Stomach (tissue), 9 donors: Measurements from ENCODE around the gene NCOA4. TPM values are rescaled to one million over a fixed set of nuclear protein-coding genes. Genes with fewer than 3 reads are reported as not detected.
"Not testable (repeated sequence)": the region's sequence is repeated elsewhere in the genome, so short reads cannot be mapped to it uniquely, and the experiment has no call there.

Experiments
- DNase-seq, 2 donors: peaks; one replicate each; pipeline versions ENCODE4 v3.0.0 to v3.0.0-alpha.2; 2013 to 2019
- H3K27ac ChIP-seq, 5 donors: fragments of 200-600 bp in 4 of 5; sonication (generic) in 4 of 5; one replicate each; pipeline ENCODE4 v1.5.1; 2013 to 2019; ENCODE audit warnings: mild to moderate bottlenecking in 1 of 5, moderate library complexity in 1 of 5
- H3K27me3 ChIP-seq, 3 donors: fragments of 200-600 bp; sonication (generic); one replicate each; pipeline ENCODE4 v1.5.1; 2017 to 2019; ENCODE audit warnings: mixed run types in 1 of 3
- H3K36me3 ChIP-seq, 4 donors: fragments of 200-600 bp; sonication (generic); 1 replicate in 3 of 4; 2 replicates in 1 of 4; pipeline ENCODE4 v1.5.1; 2016 to 2019
- H3K4me1 ChIP-seq, 4 donors: fragments of 200-600 bp; sonication (generic); one replicate each; pipeline ENCODE4 v1.5.1; 2016 to 2019
- H3K4me3 ChIP-seq, 4 donors: fragments of 200-600 bp; sonication (generic) in 3 of 4; one replicate each; pipeline ENCODE4 v1.5.1; 2016 to 2019; ENCODE audit warnings: mild to moderate bottlenecking in 1 of 4
- H3K9me3 ChIP-seq, 4 donors: fragments of 200-600 bp; sonication (generic); one replicate each; pipeline ENCODE4 v1.5.1; 2016 to 2019
- CTCF ChIP-seq, 7 experiments: fragments of 450-650 bp in 4 of 7; fragments of 200-600 bp in 3 of 7; sonication (generic) in 3 of 7; IDR thresholded peaks; one replicate each; pipeline ENCODE4 v1.5.1; 2016 to 2019; ENCODE audit warnings: antibody characterized with exemption in 7 of 7, control low read depth in 2 of 7, mild to moderate bottlenecking in 1 of 7
- EP300 ChIP-seq: sonication (generic); formaldehyde crosslinking; IDR thresholded peaks from one replicate; pipeline ENCODE4 v1.6.1; 2017; ENCODE audit warnings: antibody characterized with exemption
- POLR2A ChIP-seq, 4 donors: fragments of 450-650 bp; IDR thresholded peaks; one replicate each; pipeline ENCODE4 v1.6.1; 2016; ENCODE audit warnings: antibody characterized with exemption in 4 of 4, control low read depth in 2 of 4, mild to moderate bottlenecking in 1 of 4, moderate library complexity in 1 of 4
- POLR2AphosphoS5 ChIP-seq, 3 donors: sonication (generic); formaldehyde crosslinking; IDR thresholded peaks; one replicate each; pipeline ENCODE4 v1.6.1; 2016; ENCODE audit warnings: antibody characterized with exemption in 3 of 3
- WGBS, 5 donors: extraction: QIAGEN DNeasy Blood & Tissue Kit in 3 of 5; methylation state at CpG; one replicate each; pipeline versions ENCODE4 v1.1.5 to v1.1.7; 2013 to 2018; 5-methylcytosine and 5-hydroxymethylcytosine counted together
- intact Hi-C: fragments of 100-400 bp; cut with DNase I; formaldehyde crosslinking; loops from one replicate; pipeline ENCODE4 v1.15.1; 2023; ENCODE audit warnings: low total_unique reads
- polyA plus RNA-seq, 3 donors: library from polyadenylated mRNA; stranded (reverse); fragments of 200-250 nt; gene quantifications; one replicate each; pipeline ENCODE4 v1.2.3, GENCODE V29; 2013
- total RNA-seq, 5 donors: library from RNA; depleted of rRNA; stranded (reverse); fragments of >200 nt; gene quantifications; one replicate each; pipeline versions ENCODE4 v1.1.0 to v1.2.3, GENCODE V29; 2014 to 2016
- donor health status: healthy with polysubstance abuse.
- donor health status: Bipolar disorder and iron deficiency.
- donor health status: healthy.

The NCOA4 gene
- total and polyA plus RNA-seq, 8 donors = 35.7 to 260 (median 83.0) TPM

DNA sequence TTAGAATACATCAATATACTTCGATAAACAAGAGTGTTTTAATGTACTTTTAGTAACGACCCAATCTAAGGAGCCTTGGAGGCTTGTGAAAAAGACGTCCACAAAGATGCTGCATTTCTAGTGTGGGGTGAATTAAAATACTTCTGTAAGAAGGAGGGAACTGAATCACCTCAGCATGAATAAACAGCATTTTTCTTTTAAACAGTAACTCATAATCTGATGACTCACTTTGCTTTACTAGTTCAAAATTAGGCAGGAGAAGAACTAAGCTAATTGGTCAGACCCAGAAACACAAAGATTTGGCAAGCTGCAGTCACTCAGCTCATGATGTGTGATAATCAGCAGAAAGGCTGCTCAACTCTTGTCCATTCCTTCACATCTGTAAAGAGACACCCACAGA, 24.2 kb downstream of the NCOA4 start:
- 58 to 78% (median 63%) methylated on average over 3 of the region's 3 CpGs for WGBS, 5 donors
- no peaks in the 10 kb centered on the region for H3K27me3 ChIP-seq
- intact Hi-C loops = no loop called here
- TF ChIP-seq CTCF (IDR thresholded peaks at IDR 0.05) (no peak), POLR2AphosphoS5 (IDR thresholded peaks at IDR 0.05) (no peak), EP300 (no peak), POLR2A (IDR thresholded peaks at IDR 0.05) (no peak)
- peaks cover 68 to 100% (median 99%) of the 10 kb centered on the region in 4 donors for H3K36me3 ChIP-seq
- H3K27ac ChIP-seq = peak overlapping the region in 1 of 5 donors; percentile 8
- H3K9me3 ChIP-seq = no peaks in the 10 kb centered on the region
- H3K4me3 ChIP-seq = no peak overlapping the region
- peaks cover 0 to 23% (median 3%) of the 10 kb centered on the region in 4 donors for H3K4me1 ChIP-seq
- DNase-seq = no peak

- no peak for DNase-seq
- Histone ChIP-seq H3K4me3 (no peak overlapping the region), H3K4me1 (peaks cover 0 to 21% (median 3%) of the 10 kb centered on the region in 4 donors), H3K36me3 (peaks cover 60 to 100% (median 98%) of the 10 kb centered on the region in 4 donors), H3K27ac (no peak overlapping the region), H3K27me3 (no peaks in the 10 kb centered on the region), H3K9me3 (no peaks in the 10 kb centered on the region)
- TF ChIP-seq CTCF (IDR thresholded peaks at IDR 0.05) (no peak), EP300 (no peak), POLR2A (IDR thresholded peaks at IDR 0.05) (no peak), POLR2AphosphoS5 (IDR thresholded peaks at IDR 0.05) (no peak)
- intact Hi-C loops = no loop called here
- WGBS, 5 donors = 76 to 89% (median 83%) methylated on average over 4 of the region's 4 CpGs
Observed at GRCh38 chr10:46005383-46005782, 25.0 kb downstream of the NCOA4 start.

GRCh38 chr10:46004963-46005362, 25.5 kb downstream of the NCOA4 start:
- DNase-seq = no peak
- TF ChIP-seq EP300 (no peak), POLR2AphosphoS5 (IDR thresholded peaks at IDR 0.05) (no peak), CTCF (IDR thresholded peaks at IDR 0.05) (no peak), POLR2A (IDR thresholded peaks at IDR 0.05) (no peak)
- 94 to 99% (median 95%) methylated on average over 2 of the region's 2 CpGs for WGBS, 5 donors
- Histone ChIP-seq H3K4me1 (peaks cover 0 to 16% (median 3%) of the 10 kb centered on the region in 4 donors), H3K4me3 (no peak overlapping the region), H3K36me3 (peaks cover 56 to 100% (median 98%) of the 10 kb centered on the region in 4 donors), H3K9me3 (no peaks in the 10 kb centered on the region), H3K27me3 (no peaks in the 10 kb centered on the region), H3K27ac (no peak overlapping the region)
- intact Hi-C loops = no loop called here

GRCh38 chr10:46002916-46003693, 27.3 kb downstream of the NCOA4 start:
- Histone ChIP-seq H3K27me3 (no peaks in the 10 kb centered on the region), H3K27ac (peak overlapping the region in 1 of 5 donors; percentile 19), H3K9me3 (no peaks in the 10 kb centered on the region), H3K36me3 (peaks cover 38 to 100% (median 97%) of the 10 kb centered on the region in 4 donors), H3K4me3 (no peak overlapping the region), H3K4me1 (peaks cover 0 to 16% (median 4%) of the 10 kb centered on the region in 4 donors)
- WGBS, 5 donors = 86 to 93% (median 92%) methylated on average over 9 of the region's 9 CpGs
- intact Hi-C loops = no loop called here
- TF ChIP-seq POLR2AphosphoS5 (IDR thresholded peaks at IDR 0.05) = no peak
- TF ChIP-seq POLR2A (IDR thresholded peaks at IDR 0.05) = no peak
- no peak for TF ChIP-seq EP300
- TF ChIP-seq CTCF (IDR thresholded peaks at IDR 0.05) = no peak
- DNase-seq = no peak

- DNase-seq, intact Hi-C loops, H3K27ac ChIP-seq, H3K27me3 ChIP-seq, H3K9me3 ChIP-seq, H3K4me3 ChIP-seq: not testable (repeated sequence)
- 75 to 84% (median 81%) methylated on average over 7 of the region's 7 CpGs for WGBS, 5 donors
- peaks cover 32 to 97% (median 93%) of the 10 kb centered on the region in 4 donors for H3K36me3 ChIP-seq
- H3K4me1 ChIP-seq = peaks cover 0 to 23% (median 7%) of the 10 kb centered on the region in 4 donors
Observed at GRCh38 chr10:46002189-46002687, 28.2 kb downstream of the NCOA4 start.
